ENCODE results near the gene ORC4. TPM values are rescaled to one million over a fixed set of nuclear protein-coding genes. Genes with fewer than 3 reads are reported as not detected.

ORC4 gene
- total RNA-seq, 5 donors from 2014 or later (not counting 1 experiment from before 2014, with no cell fraction given), result 40.3 to 46.8 (median 42.1) TPM

DNA sequence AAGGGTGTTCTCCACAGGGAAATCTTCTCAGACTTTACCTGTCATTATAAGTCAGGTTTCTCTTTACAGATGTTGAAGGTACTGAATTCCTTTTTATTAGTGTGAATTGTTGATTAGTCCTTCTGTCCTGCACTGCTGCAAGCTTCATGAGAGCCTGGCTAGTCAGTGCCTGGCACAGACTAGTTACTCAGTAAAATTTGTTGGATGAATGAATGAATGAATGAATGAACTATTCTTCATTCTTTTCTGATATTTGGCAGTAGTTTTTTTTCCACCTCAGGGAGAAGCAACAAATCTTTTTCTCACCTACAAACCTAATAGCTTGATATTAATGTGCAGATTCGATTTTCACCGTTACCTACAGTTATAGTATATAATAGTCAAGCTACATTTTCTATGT lies 111.4 kb downstream of the ORC4 start:
- Mint-ChIP-seq H3K4me3 (no peak overlapping the region), H3K36me3 (peaks cover 12% of the 10 kb centered on the region), H3K4me1 (peaks cover 0 to 21% (median 15%) of the 10 kb centered on the region in 3 donors), H3K9me3 (no peaks in the 10 kb centered on the region), H3K27ac (no peak overlapping the region), H3K27me3 (no peaks in the 10 kb centered on the region)
- WGBS (ENCODE audit: insufficient coverage), result no CpG with 5 or more reads among the region's 2 CpGs
- no peak overlapping the region for H3K4me3 ChIP-seq (ENCODE audit: control insufficient read depth in 1 of 2, extremely low read depth in 1 of 2, low read length in 1 of 2)
- no peaks in the 10 kb centered on the region for H3K9me3 ChIP-seq
- no peaks in the 10 kb centered on the region for H3K27me3 ChIP-seq (replicated peaks in 1 of 2; ENCODE audit: control insufficient read depth in 2 of 2, extremely low read depth in 1 of 2, insufficient read depth in 2 of 2, low read length in 1 of 2)
- H3K4me1 ChIP-seq (ENCODE audit: control insufficient read depth in 1 of 2, extremely low read depth in 1 of 2, insufficient read depth in 2 of 2, low read length in 2 of 2), result no peaks in the 10 kb centered on the region
- ChIA-PET CTCF (interaction anchor here (0.7 to 4.7 kb wide), 9 partner anchors 13 to 864 kb away, joined by 3 to 85 read pairs (median 9); no protein-coding TSS in a partner anchor), POLR2A (no interaction called here)
- DNase-seq (no peak), ATAC-seq (replicated peaks in 1 of 4) (no peak)
- H3K36me3 ChIP-seq (ENCODE audit: control insufficient read depth in 2 of 2, extremely low read depth in 1 of 2, insufficient read depth in 1 of 2, low read length in 1 of 2), result no peaks in the 10 kb centered on the region
- H3K27ac ChIP-seq (ENCODE audit: low read length), result no peak overlapping the region

DNA sequence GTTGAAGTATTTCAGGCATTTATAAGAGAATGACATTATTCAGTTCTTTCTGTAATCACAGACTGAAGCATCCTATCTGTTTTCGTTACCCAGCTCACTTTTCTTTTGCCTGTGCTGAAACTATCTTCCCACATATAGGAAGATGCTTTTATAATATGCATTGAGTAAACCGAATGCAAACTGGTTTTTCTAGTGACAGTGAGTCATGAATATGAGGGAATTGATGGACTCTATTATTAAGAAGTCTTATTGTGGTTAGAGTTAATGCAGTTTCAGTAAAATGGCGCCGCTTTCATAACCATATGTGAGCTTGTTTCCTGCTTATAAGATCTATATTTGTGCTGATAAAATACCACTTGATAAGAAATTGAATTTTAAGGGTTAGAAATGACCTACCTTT lies 116.5 kb downstream of the ORC4 start:
- H3K4me3 Mint-ChIP-seq, result no peak overlapping the region
- ChIA-PET POLR2A (interaction anchor here in 1 of 2 donors (0.7 kb wide), 1 partner anchor 48 kb away, joined by 3 read pairs; no protein-coding TSS in a partner anchor), CTCF (interaction anchor here in 1 of 2 donors (0.6 kb wide), 1 partner anchor 12 kb away, joined by 3 read pairs; no protein-coding TSS in a partner anchor)
- peaks cover 41% of the 10 kb centered on the region for H3K36me3 Mint-ChIP-seq
- WGBS (ENCODE audit: insufficient coverage), result no CpG with 5 or more reads among the region's 4 CpGs
- no peaks in the 10 kb centered on the region for H3K9me3 Mint-ChIP-seq
- Histone ChIP-seq H3K9me3 (no peaks in the 10 kb centered on the region), H3K27ac (ENCODE audit: low read length) (no peak overlapping the region), H3K4me1 (ENCODE audit: control insufficient read depth in 1 of 2, extremely low read depth in 1 of 2, insufficient read depth in 2 of 2, low read length in 2 of 2) (no peaks in the 10 kb centered on the region), H3K4me3 (ENCODE audit: control insufficient read depth in 1 of 2, extremely low read depth in 1 of 2, low read length in 1 of 2) (no peak overlapping the region), H3K27me3 (replicated peaks in 1 of 2; ENCODE audit: control insufficient read depth in 2 of 2, extremely low read depth in 1 of 2, insufficient read depth in 2 of 2, low read length in 1 of 2) (no peaks in the 10 kb centered on the region), H3K36me3 (ENCODE audit: control insufficient read depth in 2 of 2, extremely low read depth in 1 of 2, insufficient read depth in 1 of 2, low read length in 1 of 2) (no peaks in the 10 kb centered on the region)
- DNase-seq, result no peak
- H3K27ac Mint-ChIP-seq, result no peak overlapping the region
- ATAC-seq (replicated peaks in 1 of 4), result no peak
- H3K27me3 Mint-ChIP-seq, result no peaks in the 10 kb centered on the region
- H3K4me1 Mint-ChIP-seq, result peaks cover 0 to 13% (median 4%) of the 10 kb centered on the region in 3 donors

DNA sequence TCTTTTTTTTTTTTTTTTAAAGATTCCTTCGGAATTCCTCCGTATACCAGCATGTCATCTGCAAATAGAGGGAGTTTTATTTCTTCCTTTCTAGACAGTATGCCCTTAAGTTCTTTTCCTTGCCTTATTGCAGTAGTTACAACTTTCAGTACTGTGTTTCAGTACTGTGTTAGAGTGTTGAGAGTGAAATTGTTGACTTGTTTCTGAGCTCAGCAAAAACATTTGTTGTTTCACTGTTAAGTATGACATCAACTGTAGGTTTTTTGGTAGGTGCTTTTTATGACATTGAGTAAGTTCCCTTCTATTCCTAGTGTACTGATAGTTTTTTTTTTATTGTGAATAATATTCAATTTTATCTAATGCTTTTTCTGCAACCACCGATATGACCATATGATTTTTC lies 131.9 kb downstream of the ORC4 start:
- POLR2A ChIA-PET, result no interaction called here

DNA sequence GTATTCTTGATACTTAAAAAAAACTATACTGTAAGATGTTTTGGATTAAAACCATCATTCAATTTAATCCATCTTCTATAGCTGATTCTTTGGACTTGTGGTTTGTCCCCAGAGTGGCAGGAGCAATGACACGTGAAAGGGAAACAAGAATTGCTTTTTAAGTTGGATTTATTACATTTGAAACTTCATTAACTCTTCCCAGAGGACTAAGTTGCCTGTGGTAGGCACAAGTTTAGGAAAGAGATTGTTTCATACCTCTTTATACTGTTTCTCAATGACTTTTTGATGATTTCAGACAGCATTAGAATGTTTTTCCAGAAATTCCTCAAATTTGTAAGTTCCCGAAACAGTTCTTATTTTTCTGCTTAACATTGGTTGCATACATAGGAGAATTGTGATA lies 134.4 kb downstream of the ORC4 start:
- WGBS (ENCODE audit: insufficient coverage), result no CpG with 5 or more reads among the region's 2 CpGs
- Mint-ChIP-seq H3K9me3 (no peaks in the 10 kb centered on the region), H3K4me1 (peaks cover 27 to 48% (median 38%) of the 10 kb centered on the region in 3 donors), H3K27me3 (no peaks in the 10 kb centered on the region), H3K27ac (no peak overlapping the region), H3K4me3 (no peak overlapping the region), H3K36me3 (no peaks in the 10 kb centered on the region)
- POLR2A ChIA-PET, result no interaction called here
- Histone ChIP-seq H3K27ac (ENCODE audit: low read length) (no peak overlapping the region), H3K4me1 (ENCODE audit: control insufficient read depth in 1 of 2, extremely low read depth in 1 of 2, insufficient read depth in 2 of 2, low read length in 2 of 2) (no peaks in the 10 kb centered on the region), H3K9me3 (no peaks in the 10 kb centered on the region), H3K27me3 (replicated peaks in 1 of 2; ENCODE audit: control insufficient read depth in 2 of 2, extremely low read depth in 1 of 2, insufficient read depth in 2 of 2, low read length in 1 of 2) (no peaks in the 10 kb centered on the region), H3K4me3 (ENCODE audit: control insufficient read depth in 1 of 2, extremely low read depth in 1 of 2, low read length in 1 of 2) (no peak overlapping the region), H3K36me3 (ENCODE audit: control insufficient read depth in 2 of 2, extremely low read depth in 1 of 2, insufficient read depth in 1 of 2, low read length in 1 of 2) (no peaks in the 10 kb centered on the region)
- ATAC-seq (replicated peaks in 1 of 4) (no peak), DNase-seq (no peak)
- CTCF ChIA-PET, result interaction anchor here in 1 of 2 donors (1.6 kb wide), 1 partner anchor 14 kb away, joined by 5 read pairs; no protein-coding TSS in a partner anchor

More for the DNA sequence above, 131.9 kb downstream of the ORC4 start:
- Histone ChIP-seq H3K36me3 (ENCODE audit: control insufficient read depth in 2 of 2, extremely low read depth in 1 of 2, insufficient read depth in 1 of 2, low read length in 1 of 2) (no peaks in the 10 kb centered on the region), H3K9me3 (no peaks in the 10 kb centered on the region), H3K27me3 (replicated peaks in 1 of 2; ENCODE audit: control insufficient read depth in 2 of 2, extremely low read depth in 1 of 2, insufficient read depth in 2 of 2, low read length in 1 of 2) (no peaks in the 10 kb centered on the region), H3K27ac (ENCODE audit: low read length) (no peak overlapping the region), H3K4me3 (ENCODE audit: control insufficient read depth in 1 of 2, extremely low read depth in 1 of 2, low read length in 1 of 2) (no peak overlapping the region), H3K4me1 (ENCODE audit: control insufficient read depth in 1 of 2, extremely low read depth in 1 of 2, insufficient read depth in 2 of 2, low read length in 2 of 2) (no peaks in the 10 kb centered on the region)
- peaks cover 30 to 41% (median 40%) of the 10 kb centered on the region in 3 donors for H3K4me1 Mint-ChIP-seq
- no peak for DNase-seq
- no peak overlapping the region for H3K4me3 Mint-ChIP-seq
- WGBS (ENCODE audit: insufficient coverage), result no CpG with 5 or more reads among the region's 3 CpGs
- H3K27ac Mint-ChIP-seq, result no peak overlapping the region
- ATAC-seq (replicated peaks in 1 of 4), result no peak
- CTCF ChIA-PET, result no interaction called here
- H3K27me3 Mint-ChIP-seq, result no peaks in the 10 kb centered on the region
- H3K36me3 Mint-ChIP-seq, result no peaks in the 10 kb centered on the region
- H3K9me3 Mint-ChIP-seq, result no peaks in the 10 kb centered on the region

DNA sequence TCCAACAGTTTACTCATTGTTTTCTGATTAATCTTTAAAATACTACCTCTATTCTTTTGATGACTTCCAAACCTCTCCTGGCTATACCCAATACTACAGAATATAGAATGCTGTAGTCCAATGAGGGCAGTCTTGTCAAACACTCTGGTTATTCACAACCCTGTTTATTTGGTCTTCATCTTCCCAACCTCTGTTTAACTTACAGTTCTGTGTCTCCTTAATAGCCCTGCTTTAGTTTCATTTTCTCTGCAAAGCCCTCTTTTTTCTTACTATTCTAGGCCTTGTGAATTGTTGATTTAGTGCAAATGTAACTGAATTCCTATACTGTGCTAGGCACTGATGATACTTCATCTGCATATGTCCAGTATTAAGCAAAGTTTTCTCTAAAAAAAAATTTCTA lies 135.7 kb downstream of the ORC4 start:
- Mint-ChIP-seq H3K36me3 (no peaks in the 10 kb centered on the region), H3K4me1 (peaks cover 36 to 54% (median 47%) of the 10 kb centered on the region in 3 donors), H3K27me3 (no peaks in the 10 kb centered on the region), H3K9me3 (no peaks in the 10 kb centered on the region), H3K4me3 (peak overlapping the region in 2 of 3 donors; percentile 7), H3K27ac (no peak overlapping the region)
- no peak for ATAC-seq (replicated peaks in 1 of 4)
- Histone ChIP-seq H3K27me3 (replicated peaks in 1 of 2; ENCODE audit: control insufficient read depth in 2 of 2, extremely low read depth in 1 of 2, insufficient read depth in 2 of 2, low read length in 1 of 2) (no peaks in the 10 kb centered on the region), H3K4me1 (ENCODE audit: control insufficient read depth in 1 of 2, extremely low read depth in 1 of 2, insufficient read depth in 2 of 2, low read length in 2 of 2) (no peaks in the 10 kb centered on the region), H3K36me3 (ENCODE audit: control insufficient read depth in 2 of 2, extremely low read depth in 1 of 2, insufficient read depth in 1 of 2, low read length in 1 of 2) (no peaks in the 10 kb centered on the region), H3K27ac (ENCODE audit: low read length) (no peak overlapping the region), H3K4me3 (ENCODE audit: control insufficient read depth in 1 of 2, extremely low read depth in 1 of 2, low read length in 1 of 2) (no peak overlapping the region), H3K9me3 (no peaks in the 10 kb centered on the region)
- no peak for DNase-seq
- CTCF ChIA-PET, result interaction anchor here in 1 of 2 donors (0.6 kb wide), 1 partner anchor 751 kb away, joined by 3 read pairs; no protein-coding TSS in a partner anchor
- POLR2A ChIA-PET, result no interaction called here

DNA sequence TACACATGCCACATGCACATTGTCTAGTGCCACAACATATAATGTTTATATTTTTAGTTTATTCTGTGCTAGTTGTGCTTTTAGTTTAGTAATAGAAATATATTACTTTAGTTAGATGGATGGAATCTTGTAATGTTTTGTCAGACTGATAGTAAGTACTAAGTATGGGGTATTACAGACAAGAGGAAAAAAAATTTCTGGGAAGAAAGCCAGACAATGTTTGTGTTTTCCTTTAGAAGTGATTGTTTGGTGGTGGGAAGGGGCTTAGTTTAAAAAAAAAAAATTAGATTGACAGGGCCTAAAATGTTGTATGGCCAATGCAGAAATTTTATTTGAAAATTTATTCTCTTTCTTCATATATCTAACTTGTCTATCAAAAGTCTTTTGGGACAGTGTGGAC lies 137.9 kb downstream of the ORC4 start:
- Histone ChIP-seq H3K9me3 (no peaks in the 10 kb centered on the region), H3K36me3 (ENCODE audit: control insufficient read depth in 2 of 2, extremely low read depth in 1 of 2, insufficient read depth in 1 of 2, low read length in 1 of 2) (no peaks in the 10 kb centered on the region), H3K27ac (ENCODE audit: low read length) (no peak overlapping the region), H3K27me3 (replicated peaks in 1 of 2; ENCODE audit: control insufficient read depth in 2 of 2, extremely low read depth in 1 of 2, insufficient read depth in 2 of 2, low read length in 1 of 2) (no peaks in the 10 kb centered on the region), H3K4me3 (ENCODE audit: control insufficient read depth in 1 of 2, extremely low read depth in 1 of 2, low read length in 1 of 2) (no peak overlapping the region), H3K4me1 (ENCODE audit: control insufficient read depth in 1 of 2, extremely low read depth in 1 of 2, insufficient read depth in 2 of 2, low read length in 2 of 2) (no peaks in the 10 kb centered on the region)
- H3K27me3 Mint-ChIP-seq, result no peaks in the 10 kb centered on the region
- H3K27ac Mint-ChIP-seq, result no peak overlapping the region
- H3K4me1 Mint-ChIP-seq, result peaks cover 42 to 55% (median 42%) of the 10 kb centered on the region in 3 donors
- DNase-seq (no peak), ATAC-seq (replicated peaks in 1 of 4) (no peak)
- peaks cover 3% of the 10 kb centered on the region for H3K36me3 Mint-ChIP-seq
- ChIA-PET CTCF (no interaction called here), POLR2A (no interaction called here)
- H3K4me3 Mint-ChIP-seq, result no peak overlapping the region
- no peaks in the 10 kb centered on the region for H3K9me3 Mint-ChIP-seq

All from T-cell (primary cell).